Endothelial cell of umbilical vein (primary cell): Measurements from ENCODE around the gene TYRP1. TPM values are rescaled to one million over a fixed set of nuclear protein-coding genes. Genes with fewer than 3 reads are reported as not detected.

ENCODE experiments used
- BruUV-seq: library from RNA; stranded (reverse); fragments of 400-500 nt; replicated peaks from 2 replicates; lab custom pipeline; 2021; lab: Mats Ljungman, UMichigan
- CTCF ChIA-PET: fragments of 300-600, 350-600 bp; sonication (Branson Sonifier 250); formaldehyde crosslinking; loops from one replicate; lab custom pipeline; 2021; ENCODE audit warnings: antibody characterized with exemption, inconsistent platforms; lab: Charles Lee
- POLR2A ChIA-PET: fragments of 300-600, 350-600 bp; sonication (Branson Sonifier 250); formaldehyde crosslinking; loops from one replicate; lab custom pipeline; 2021; ENCODE audit warnings: antibody characterized with exemption, inconsistent platforms; lab: Charles Lee
- DNase-seq: peaks from one replicate; pipeline ENCODE4 v3.0.0-alpha.2; 2011; ENCODE audit warnings: low read depth, low spot score
- FAIRE-seq: peaks from 2 replicates; lab custom pipeline; 2011; peaks lifted over from hg19 to GRCh38; lab: Jason Lieb, UNC
- H2AFZ ChIP-seq: 2 replicates; pipeline ENCODE4 v1.6.0; 2012; ENCODE audit warnings: low read depth, low read length, control low read depth, inconsistent platforms
- H3K27ac ChIP-seq: 2 replicates; pipeline ENCODE4 v1.5.1; 2011; ENCODE audit warnings: low read depth, mild to moderate bottlenecking, control low read depth, low read length, moderate library complexity; ENCODE audit not compliant: insufficient read depth
- H3K27me3 ChIP-seq, 2 experiments: 2 replicates each; pipeline versions ENCODE4 v1.6.0 to v1.6.1; 2011; ENCODE audit warnings: low read length in 2 of 2, mixed read lengths in 1 of 2; ENCODE audit not compliant: control insufficient read depth in 2 of 2, insufficient read depth in 2 of 2
- H3K36me3 ChIP-seq, 2 experiments: 2 replicates in 1 of 2; 3 replicates in 1 of 2; pipeline ENCODE4 v1.5.1; 2011; ENCODE audit warnings: low read length in 2 of 2, mild to moderate bottlenecking in 1 of 2, moderate library complexity in 1 of 2; ENCODE audit not compliant: control insufficient read depth in 2 of 2, insufficient read depth in 2 of 2; ENCODE audit errors: extremely low read depth in 1 of 2
- H3K4me1 ChIP-seq: 3 replicates; pipeline ENCODE4 v1.5.1; 2011; ENCODE audit warnings: mild to moderate bottlenecking, low read length; ENCODE audit not compliant: control insufficient read depth, insufficient read depth; ENCODE audit errors: extremely low read depth
- H3K4me2 ChIP-seq: 2 replicates; pipeline ENCODE4 v1.6.1; 2011; ENCODE audit warnings: low read length, control low read depth, mixed read lengths; ENCODE audit not compliant: insufficient read depth
- H3K4me3 ChIP-seq, 3 experiments: fragments of 200-600 bp in 1 of 3; sonication (generic), shearing (Covaris generic) in 1 of 3; replicated peaks in 1 of 3; 2 replicates each; pipeline ENCODE4 v1.5.1; 2011 to 2016; ENCODE audit warnings: control low read depth in 3 of 3, low read length in 3 of 3, mild to moderate bottlenecking in 2 of 3, inconsistent platforms in 1 of 3, low read depth in 1 of 3, moderate library complexity in 1 of 3; ENCODE audit not compliant: insufficient read depth in 1 of 3
- H3K79me2 ChIP-seq: 2 replicates; pipeline ENCODE4 v1.6.0; 2012; ENCODE audit warnings: low read length, inconsistent platforms; ENCODE audit not compliant: control insufficient read depth, insufficient read depth
- H3K9ac ChIP-seq: replicated peaks from 2 replicates; pipeline ENCODE3; 2011; ENCODE audit warnings: low read length, control low read depth; ENCODE audit not compliant: insufficient read depth; ENCODE audit errors: extremely low read depth
- H3K9me1 ChIP-seq: replicated peaks from 3 replicates; pipeline ENCODE4 v1.6.0; 2011; ENCODE audit warnings: mild to moderate bottlenecking, low read length; ENCODE audit not compliant: control insufficient read depth, insufficient read depth; ENCODE audit errors: extremely low read depth
- H3K9me3 ChIP-seq: replicated peaks from 2 replicates; pipeline ENCODE4 v1.5.1; 2012; ENCODE audit warnings: low read length, inconsistent platforms; ENCODE audit not compliant: control insufficient read depth, insufficient read depth
- H4K20me1 ChIP-seq: replicated peaks from 2 replicates; pipeline ENCODE3; 2011; ENCODE audit warnings: mild to moderate bottlenecking, low read length; ENCODE audit not compliant: control insufficient read depth, insufficient read depth; ENCODE audit errors: extremely low read depth
- EZH2 ChIP-seq: IDR thresholded peaks from 2 replicates; pipeline ENCODE4 v1.6.1; 2012; ENCODE audit warnings: borderline replicate concordance, low read depth, mild to moderate bottlenecking, moderate library complexity, low read length, inconsistent platforms; ENCODE audit not compliant: severe bottlenecking
- FOS ChIP-seq: IDR thresholded peaks from 2 replicates; pipeline ENCODE4 v1.6.1; 2011; ENCODE audit warnings: mild to moderate bottlenecking, low read length, moderate library complexity, borderline replicate concordance; ENCODE audit not compliant: insufficient read depth
- GATA2 ChIP-seq: IDR thresholded peaks from 2 replicates; pipeline ENCODE4 v1.7.0; 2011; ENCODE audit warnings: low read depth, mild to moderate bottlenecking, moderate library complexity, mixed read lengths, low read length; ENCODE audit not compliant: insufficient read length, insufficient read depth
- JUN ChIP-seq: IDR thresholded peaks from 2 replicates; pipeline ENCODE4 v1.6.1; 2011; ENCODE audit warnings: borderline replicate concordance, low read depth; ENCODE audit not compliant: insufficient read length, insufficient read depth
- MYC ChIP-seq: IDR thresholded peaks from one replicate; pipeline ENCODE4 v1.6.1; 2011; ENCODE audit warnings: mild to moderate bottlenecking, low read depth, low read length
- POLR2A ChIP-seq: IDR thresholded peaks from 2 replicates; pipeline ENCODE4 v1.6.1; 2012; ENCODE audit warnings: low read depth, mild to moderate bottlenecking, control low read depth, low read length
- POLR2AphosphoS5 ChIP-seq: IDR thresholded peaks from 2 replicates; pipeline ENCODE4 v1.6.1; 2012; ENCODE audit warnings: low read depth, mild to moderate bottlenecking, control low read depth, low read length, moderate library complexity; ENCODE audit not compliant: insufficient read depth
- dilution Hi-C: fragments of 300-500 bp; cut with MboI; formaldehyde crosslinking; loops from one replicate; pipeline ENCODE4 v1.15.0; 2019; ENCODE audit warnings: low sequenced_read_pairs; ENCODE audit not compliant: extremely low pct_ligation_motif_present
- intact Hi-C: fragments of 100-400 bp; cut with micrococcal nuclease; formaldehyde crosslinking; loops from one replicate; pipeline ENCODE4 v1.10.0; 2022
- polyA plus RNA-seq, 4 experiments: library from polyadenylated mRNA; depleted of rRNA in 3 of 4; stranded (reverse) in 3 of 4; unstranded in 1 of 4; fragments of >200 nt; gene quantifications; 2 replicates each; pipeline versions ENCODE4 v1.2.1 to v1.2.3, GENCODE V29; 2011 to 2012; ENCODE audit warnings: missing spikeins in 1 of 4
- total RNA-seq: library from RNA; stranded (reverse); gene quantifications from 2 replicates; pipeline ENCODE4 v1.2.3, GENCODE V29; 2021
- TF ChIP-seq, protein P1 (sequence below), 2 donors: IDR thresholded peaks; 1 replicate in 1 of 2; 2 replicates in 1 of 2; pipeline ENCODE4 v1.5.1; 2011; ENCODE audit warnings: low read length in 2 of 2, mild to moderate bottlenecking in 2 of 2, moderate library complexity in 2 of 2, control low read depth in 1 of 2, inconsistent platforms in 1 of 2, low read depth in 1 of 2; ENCODE audit not compliant: insufficient read depth in 1 of 2; ENCODE audit errors: extremely low read depth in 1 of 2
- TF ChIP-seq, protein P2 (sequence below): IDR thresholded peaks from 2 replicates; pipeline ENCODE4 v1.6.1; 2011; ENCODE audit not compliant: insufficient read depth, insufficient read length

The TYRP1 gene
- total and polyA plus RNA-seq, 2 donors (not counting 3 experiments of a cell fraction or from before 2014, with no cell fraction given) = 0.63 TPM; not detected in 1

DNA sequence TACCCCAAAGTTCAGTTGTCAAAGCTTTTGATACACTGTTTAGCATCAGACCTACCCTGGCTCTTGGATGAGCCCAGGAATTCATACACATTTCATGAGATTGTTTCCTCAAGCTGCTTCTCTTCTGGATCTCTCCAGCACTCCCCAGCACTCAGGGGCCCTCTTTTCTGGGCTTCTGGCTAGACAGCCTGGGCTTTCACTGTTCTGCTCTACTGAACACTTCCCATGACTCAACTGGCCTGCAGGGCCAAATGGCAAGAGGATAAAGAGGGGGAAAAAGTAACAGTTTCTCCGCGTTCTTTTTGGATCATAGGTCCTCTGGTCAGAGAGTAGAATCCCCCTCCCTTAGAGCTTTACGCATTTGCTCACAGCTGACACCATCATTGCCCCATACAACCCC, 60.7 kb downstream of the TYRP1 start:
- POLR2A ChIA-PET = interaction anchor here (0.6 kb wide), 1 partner anchor 857 kb away, joined by 3 read pairs; no protein-coding TSS in a partner anchor

More for the DNA sequence above, 60.7 kb downstream of the TYRP1 start:
- TF ChIP-seq JUN (no peak), FOS (no peak), POLR2AphosphoS5 (no peak), EZH2 (no peak), GATA2 (no peak), POLR2A (no peak), MYC (no peak)
- TF ChIP-seq, protein P1, sequence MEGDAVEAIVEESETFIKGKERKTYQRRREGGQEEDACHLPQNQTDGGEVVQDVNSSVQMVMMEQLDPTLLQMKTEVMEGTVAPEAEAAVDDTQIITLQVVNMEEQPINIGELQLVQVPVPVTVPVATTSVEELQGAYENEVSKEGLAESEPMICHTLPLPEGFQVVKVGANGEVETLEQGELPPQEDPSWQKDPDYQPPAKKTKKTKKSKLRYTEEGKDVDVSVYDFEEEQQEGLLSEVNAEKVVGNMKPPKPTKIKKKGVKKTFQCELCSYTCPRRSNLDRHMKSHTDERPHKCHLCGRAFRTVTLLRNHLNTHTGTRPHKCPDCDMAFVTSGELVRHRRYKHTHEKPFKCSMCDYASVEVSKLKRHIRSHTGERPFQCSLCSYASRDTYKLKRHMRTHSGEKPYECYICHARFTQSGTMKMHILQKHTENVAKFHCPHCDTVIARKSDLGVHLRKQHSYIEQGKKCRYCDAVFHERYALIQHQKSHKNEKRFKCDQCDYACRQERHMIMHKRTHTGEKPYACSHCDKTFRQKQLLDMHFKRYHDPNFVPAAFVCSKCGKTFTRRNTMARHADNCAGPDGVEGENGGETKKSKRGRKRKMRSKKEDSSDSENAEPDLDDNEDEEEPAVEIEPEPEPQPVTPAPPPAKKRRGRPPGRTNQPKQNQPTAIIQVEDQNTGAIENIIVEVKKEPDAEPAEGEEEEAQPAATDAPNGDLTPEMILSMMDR (IDR thresholded peaks at IDR 0.05; ENCODE audit: extremely low read depth in 1 of 2, insufficient read depth in 1 of 2, low read depth in 1 of 2, low read length in 2 of 2) = no peak
- TF ChIP-seq, protein P2, sequence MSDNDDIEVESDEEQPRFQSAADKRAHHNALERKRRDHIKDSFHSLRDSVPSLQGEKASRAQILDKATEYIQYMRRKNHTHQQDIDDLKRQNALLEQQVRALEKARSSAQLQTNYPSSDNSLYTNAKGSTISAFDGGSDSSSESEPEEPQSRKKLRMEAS = no peak
- dilution Hi-C loops = no loop called here
- no peaks in the 10 kb centered on the region for H3K79me2 ChIP-seq
- no peaks in the 10 kb centered on the region for H3K9me3 ChIP-seq
- H4K20me1 ChIP-seq = no peaks in the 10 kb centered on the region
- no peak overlapping the region for H3K9ac ChIP-seq
- H2AFZ ChIP-seq = no peak overlapping the region
- DNase-seq (no peak), FAIRE-seq (no peak)
- no peak overlapping the region for H3K4me2 ChIP-seq
- H3K36me3 ChIP-seq = no peaks in the 10 kb centered on the region
- H3K4me1 ChIP-seq = no peaks in the 10 kb centered on the region
- no peaks in the 10 kb centered on the region for H3K27me3 ChIP-seq
- H3K9me1 ChIP-seq = no peaks in the 10 kb centered on the region
- intact Hi-C loops = no loop called here
- no TSS peak for BruUV-seq
- CTCF ChIA-PET = interaction anchor here (1.0 kb wide), 1 partner anchor 15 kb away, joined by 3 read pairs; no protein-coding TSS in a partner anchor
- no peak overlapping the region for H3K27ac ChIP-seq
- no peak overlapping the region for H3K4me3 ChIP-seq
